Body of pancreas (tissue), 4 donors: ENCODE results near the gene DNHD1.

ENCODE experiments used
- CTCF ChIP-seq, 7 experiments: fragments of 450-650 bp in 4 of 7; fragments of 200-600 bp in 3 of 7; sonication (generic) in 3 of 7; IDR thresholded peaks; one replicate each; pipeline ENCODE4 v1.5.1; 2016 to 2019; ENCODE audit warnings: antibody characterized with exemption in 7 of 7
- POLR2A ChIP-seq, 3 donors: fragments of 450-650 bp; IDR thresholded peaks; one replicate each; pipeline ENCODE4 v1.6.1; 2016; ENCODE audit warnings: antibody characterized with exemption in 3 of 3, mild to moderate bottlenecking in 2 of 3

DNA sequence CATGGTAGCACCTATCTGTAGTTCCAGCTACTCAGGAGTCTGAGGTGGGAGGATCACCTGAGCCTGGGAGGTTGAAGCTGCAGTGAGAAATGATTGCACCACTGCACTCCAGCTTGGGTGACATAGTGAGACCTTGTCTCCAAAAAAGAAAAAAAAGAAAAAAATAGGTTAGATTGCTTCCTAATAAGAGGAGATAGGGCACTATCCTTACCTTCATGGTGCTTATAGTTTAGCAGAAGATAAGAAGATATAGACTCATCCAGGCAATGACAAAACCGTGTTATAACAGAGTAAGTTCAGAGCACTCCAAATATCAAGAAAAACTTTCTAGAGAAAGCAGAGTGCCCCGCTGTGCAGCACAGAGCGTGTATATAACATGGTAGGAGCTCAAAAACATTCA is 64.2 kb downstream of the DNHD1 start:
- TF ChIP-seq CTCF (IDR thresholded peaks at IDR 0.05) (no peak), POLR2A (IDR thresholded peaks at IDR 0.05) (no peak)
